ENCODE results near the gene HSPG2.

The HSPG2 gene

DNA sequence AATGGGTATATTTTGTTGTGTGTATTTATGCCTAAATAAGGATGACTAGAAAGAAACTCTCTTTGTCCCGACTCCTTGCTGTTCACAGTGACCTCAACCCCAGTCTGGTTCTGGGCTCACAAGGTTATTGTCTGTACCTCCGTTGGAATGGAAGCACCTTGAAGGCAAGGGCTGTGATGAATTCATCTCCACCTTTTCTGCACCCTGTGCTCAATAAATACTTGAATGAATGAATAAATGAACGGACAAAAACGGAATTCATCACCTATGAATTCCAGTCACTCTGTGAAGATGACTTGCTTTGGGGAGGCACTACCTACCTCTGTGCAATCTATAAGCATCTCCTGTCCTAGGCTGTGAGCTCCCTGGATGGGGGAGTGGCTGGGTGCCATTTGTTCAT lies 39.3 kb downstream of the HSPG2 start:
- H3K27me3 ChIP-seq (ENCODE audit: insufficient read depth, poor library complexity, severe bottlenecking) = no peaks in the 10 kb centered on the region
- TF ChIP-seq POLR2AphosphoS5 (IDR thresholded peaks at IDR 0.05; ENCODE audit: low read depth) (no peak), SPI1 (IDR thresholded peaks at IDR 0.05; ENCODE audit: borderline replicate concordance, low read depth) (no peak), REST (IDR thresholded peaks at IDR 0.05; ENCODE audit: insufficient replicate concordance, low read depth) (no peak), GABPA (IDR thresholded peaks at IDR 0.05; ENCODE audit: low read depth) (no peak)
- TF ChIP-seq, protein P1, sequence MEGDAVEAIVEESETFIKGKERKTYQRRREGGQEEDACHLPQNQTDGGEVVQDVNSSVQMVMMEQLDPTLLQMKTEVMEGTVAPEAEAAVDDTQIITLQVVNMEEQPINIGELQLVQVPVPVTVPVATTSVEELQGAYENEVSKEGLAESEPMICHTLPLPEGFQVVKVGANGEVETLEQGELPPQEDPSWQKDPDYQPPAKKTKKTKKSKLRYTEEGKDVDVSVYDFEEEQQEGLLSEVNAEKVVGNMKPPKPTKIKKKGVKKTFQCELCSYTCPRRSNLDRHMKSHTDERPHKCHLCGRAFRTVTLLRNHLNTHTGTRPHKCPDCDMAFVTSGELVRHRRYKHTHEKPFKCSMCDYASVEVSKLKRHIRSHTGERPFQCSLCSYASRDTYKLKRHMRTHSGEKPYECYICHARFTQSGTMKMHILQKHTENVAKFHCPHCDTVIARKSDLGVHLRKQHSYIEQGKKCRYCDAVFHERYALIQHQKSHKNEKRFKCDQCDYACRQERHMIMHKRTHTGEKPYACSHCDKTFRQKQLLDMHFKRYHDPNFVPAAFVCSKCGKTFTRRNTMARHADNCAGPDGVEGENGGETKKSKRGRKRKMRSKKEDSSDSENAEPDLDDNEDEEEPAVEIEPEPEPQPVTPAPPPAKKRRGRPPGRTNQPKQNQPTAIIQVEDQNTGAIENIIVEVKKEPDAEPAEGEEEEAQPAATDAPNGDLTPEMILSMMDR (IDR thresholded peaks at IDR 0.05; ENCODE audit: insufficient read depth, low read length) = no peak
- H3K27ac ChIP-seq (replicated peaks) = no peak overlapping the region
- no peak overlapping the region for H3K4me3 ChIP-seq (replicated peaks; ENCODE audit: insufficient read depth, low read length)
- no peak for DNase-seq (ENCODE audit: low read depth in 1 of 2, low spot score in 1 of 2)

DNA sequence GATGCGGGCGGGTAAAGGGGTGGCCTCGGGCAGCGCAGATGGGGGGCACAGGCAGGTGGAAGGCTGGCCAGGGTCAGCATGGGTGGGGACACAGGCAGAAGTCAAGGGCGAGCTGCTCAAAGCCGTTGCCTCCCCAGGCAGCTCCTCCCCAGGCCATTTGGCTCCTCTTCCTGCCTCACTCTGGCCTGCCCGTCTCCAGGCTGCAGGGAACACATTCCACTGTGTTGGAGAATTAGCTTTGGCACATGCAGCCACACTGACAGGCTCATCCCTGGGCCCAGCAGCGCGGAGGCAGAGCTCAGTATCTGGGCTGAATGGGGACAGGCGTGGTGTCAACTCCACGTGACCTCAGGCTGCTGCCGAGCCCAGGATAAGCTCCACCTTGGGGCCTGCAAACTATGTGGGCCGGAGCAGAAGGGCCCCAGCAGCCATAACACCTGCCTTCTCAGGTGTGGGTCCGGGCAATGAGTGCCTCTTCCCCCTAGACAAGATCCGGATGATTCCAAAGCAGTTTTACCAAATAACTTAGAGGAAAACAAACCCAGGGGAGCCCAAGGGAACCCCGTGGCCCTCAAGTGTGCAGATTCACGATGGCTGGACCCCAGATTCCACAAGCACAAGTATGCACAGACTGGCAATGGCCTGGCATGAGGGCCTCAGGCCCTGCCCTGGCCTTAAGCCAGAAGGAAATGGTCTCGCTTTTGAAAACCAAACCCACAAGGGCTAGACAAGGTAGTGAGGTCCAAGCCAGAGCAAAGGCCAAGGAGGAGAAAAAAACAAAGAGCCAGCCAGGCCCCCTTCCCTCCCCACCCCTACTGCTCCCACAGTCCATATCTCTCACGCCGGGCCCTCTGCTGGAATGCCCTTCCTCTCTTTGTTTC lies 40.2 kb downstream of the HSPG2 start:
- H3K27ac ChIP-seq (replicated peaks) = no peak overlapping the region

DNA sequence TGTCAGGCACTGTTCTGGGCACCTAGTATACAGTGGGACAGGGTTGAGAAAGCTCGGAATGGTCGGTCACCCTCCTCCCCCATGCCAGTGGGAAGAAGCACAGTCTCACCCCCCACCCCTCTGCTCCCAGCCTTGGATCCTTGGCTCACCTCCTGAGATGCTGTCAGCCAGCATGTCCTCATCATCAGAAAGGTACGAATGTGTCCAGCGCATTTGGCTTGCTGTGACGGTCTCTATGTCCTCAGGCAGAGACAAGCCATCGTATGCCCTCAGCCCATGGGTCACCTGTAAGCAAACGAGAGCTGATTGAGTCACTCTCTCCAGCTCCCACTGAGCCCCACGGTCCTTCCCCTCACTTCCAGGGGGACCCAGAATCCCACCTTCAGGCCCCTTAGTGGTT lies 41.1 kb downstream of the HSPG2 start:
- H3K27ac ChIP-seq (replicated peaks) = no peak overlapping the region
- no peak overlapping the region for H3K4me3 ChIP-seq (replicated peaks; ENCODE audit: insufficient read depth, low read length)
- DNase-seq (ENCODE audit: low read depth in 1 of 2, low spot score in 1 of 2) = no peak
- no peaks in the 10 kb centered on the region for H3K27me3 ChIP-seq (ENCODE audit: insufficient read depth, poor library complexity, severe bottlenecking)
- TF ChIP-seq POLR2AphosphoS5 (IDR thresholded peaks at IDR 0.05; ENCODE audit: low read depth) (no peak), REST (IDR thresholded peaks at IDR 0.05; ENCODE audit: insufficient replicate concordance, low read depth) (no peak), SPI1 (IDR thresholded peaks at IDR 0.05; ENCODE audit: borderline replicate concordance, low read depth) (no peak), GABPA (IDR thresholded peaks at IDR 0.05; ENCODE audit: low read depth) (no peak)
- TF ChIP-seq, protein P1 (IDR thresholded peaks at IDR 0.05; ENCODE audit: insufficient read depth, low read length) = no peak

More for the DNA sequence above, 40.2 kb downstream of the HSPG2 start:
- no peak for DNase-seq (ENCODE audit: low read depth in 1 of 2, low spot score in 1 of 2)
- H3K4me3 ChIP-seq (replicated peaks; ENCODE audit: insufficient read depth, low read length) = no peak overlapping the region
- no peak for TF ChIP-seq GABPA (IDR thresholded peaks at IDR 0.05; ENCODE audit: low read depth)
- TF ChIP-seq, protein P1 (IDR thresholded peaks at IDR 0.05; ENCODE audit: insufficient read depth, low read length) = no peak
- H3K27me3 ChIP-seq (ENCODE audit: insufficient read depth, poor library complexity, severe bottlenecking) = no peaks in the 10 kb centered on the region
